HCT116 (cell line): ENCODE measurements around the gene MTERF4. TPM values are rescaled to one million over a fixed set of nuclear protein-coding genes. Genes with fewer than 3 reads are reported as not detected.

ENCODE experiments used
- ATAC-seq: fragments of 200-7000 bp; cut with Tn5 transposase; 2 replicates; pipeline ENCODE4 v1.9.1; 2020; ENCODE audit warnings: mild to moderate bottlenecking, moderate library complexity
- BruUV-seq: library from RNA; stranded (reverse); fragments of 400-500 nt; replicated peaks from 2 replicates; lab custom pipeline; 2021; lab: Mats Ljungman, UMichigan
- CTCF ChIA-PET: fragments of 300-600 bp; sonication (Branson Sonifier 250); formaldehyde crosslinking; loops from one replicate; lab custom pipeline; 2021; ENCODE audit warnings: antibody characterized with exemption; lab: Charles Lee
- POLR2A ChIA-PET: fragments of 300-600, 350-600 bp; sonication (Branson Sonifier 250); formaldehyde crosslinking; loops from one replicate; lab custom pipeline; 2021; ENCODE audit warnings: antibody characterized with exemption; lab: Charles Lee
- RAD21 ChIA-PET, 2 experiments: fragments of 300-600 bp; sonication (Branson Sonifier 250); formaldehyde crosslinking; loops; one replicate each; lab custom pipeline; 2023; ENCODE audit warnings: low total read pairs in 2 of 2; ENCODE audit not compliant: uncharacterized antibody in 2 of 2, unreplicated experiment in 2 of 2, low non-redundant PET in 1 of 2; lab: Charles Lee
- DNase-seq: peaks from one replicate; pipeline ENCODE4 v3.0.0-alpha.2; 2010; ENCODE audit warnings: low read depth, low spot score
- H2AFZ ChIP-seq: fragments of 200-600 bp; shearing (Covaris generic), sonication (generic); 2 replicates; pipeline ENCODE4 v1.6.1; 2017; ENCODE audit warnings: low read depth, mixed run types, mixed read lengths, antibody characterized with exemption, low read length; ENCODE audit not compliant: poor library complexity, severe bottlenecking
- H3K27ac ChIP-seq: 2 replicates; pipeline ENCODE4 v1.5.1; 2012; ENCODE audit warnings: low read depth, low read length
- H3K27me3 ChIP-seq: fragments of 200-600 bp; sonication (generic); 2 replicates; pipeline ENCODE4 v1.6.1; 2016; ENCODE audit warnings: mixed run types, low read length, mixed read lengths; ENCODE audit not compliant: insufficient read depth
- H3K36me3 ChIP-seq, 2 experiments: fragments of 200-500 bp in 1 of 2; fragments of 200-600 bp in 1 of 2; sonication (Bioruptor generic) in 1 of 2; sonication (generic) in 1 of 2; 2 replicates each; pipeline versions ENCODE4 v1.5.1 to v1.6.1; 2014 to 2016; ENCODE audit warnings: low read length in 2 of 2, inconsistent platforms in 1 of 2, mixed read lengths in 1 of 2, mixed run types in 1 of 2; ENCODE audit not compliant: insufficient read depth in 2 of 2, control insufficient read depth in 1 of 2
- H3K4me1 ChIP-seq, 2 experiments: fragments of 200-600 bp in 1 of 2; sonication (generic) in 1 of 2; 2 replicates each; pipeline versions ENCODE4 v1.5.1 to v1.6.1; 2012 to 2017; ENCODE audit warnings: low read length in 2 of 2, inconsistent platforms in 1 of 2, mild to moderate bottlenecking in 1 of 2, mixed read lengths in 1 of 2, mixed run types in 1 of 2, moderate library complexity in 1 of 2; ENCODE audit not compliant: insufficient read depth in 2 of 2, control insufficient read depth in 1 of 2
- H3K4me2 ChIP-seq: fragments of 200-600 bp; sonication (generic); 2 replicates; pipeline ENCODE4 v1.6.1; 2017; ENCODE audit warnings: mixed run types, low read length, mixed read lengths
- H3K4me3 ChIP-seq, 2 experiments: fragments of 200-600 bp in 1 of 2; sonication (generic) in 1 of 2; replicated peaks in 1 of 2; 2 replicates each; pipeline ENCODE4 v1.5.1; 2011 to 2016; ENCODE audit warnings: low read length in 2 of 2, control low read depth in 1 of 2, low read depth in 1 of 2, mild to moderate bottlenecking in 1 of 2, mixed read lengths in 1 of 2, mixed run types in 1 of 2
- H3K79me2 ChIP-seq: fragments of 200-600 bp; sonication (generic); 2 replicates; pipeline ENCODE4 v1.6.1; 2017; ENCODE audit warnings: mild to moderate bottlenecking, mixed run types, low read length, moderate library complexity, mixed read lengths; ENCODE audit not compliant: insufficient read depth
- H3K9ac ChIP-seq: fragments of 200-600 bp; sonication (generic); 2 replicates; pipeline ENCODE4 v1.6.1; 2016; ENCODE audit warnings: low read length, mixed read lengths
- H3K9me2 ChIP-seq: fragments of 200-600 bp; sonication (generic), shearing (Covaris generic); 2 replicates; pipeline ENCODE4 v1.6.1; 2017; ENCODE audit warnings: mixed run types, mild to moderate bottlenecking, moderate library complexity; ENCODE audit not compliant: insufficient read depth
- H3K9me3 ChIP-seq, 2 experiments: fragments of 200-500 bp in 1 of 2; fragments of 200-600 bp in 1 of 2; sonication (Bioruptor generic) in 1 of 2; sonication (generic) in 1 of 2; 2 replicates each; pipeline ENCODE4 v1.6.1; 2014 to 2017; ENCODE audit warnings: low read length in 2 of 2, mixed read lengths in 2 of 2, inconsistent platforms in 1 of 2, low read depth in 1 of 2, mild to moderate bottlenecking in 1 of 2, mixed run types in 1 of 2, moderate library complexity in 1 of 2; ENCODE audit not compliant: control insufficient read depth in 1 of 2, insufficient read depth in 1 of 2
- H4K20me1 ChIP-seq: fragments of 200-600 bp; sonication (generic), shearing (Covaris generic); 2 replicates; pipeline ENCODE4 v1.6.1; 2017; ENCODE audit warnings: mixed run types, mild to moderate bottlenecking, moderate library complexity; ENCODE audit not compliant: insufficient read depth
- EGR1 ChIP-seq: IDR thresholded peaks from 2 replicates; pipeline ENCODE4 v1.6.1; 2012; ENCODE audit warnings: low read depth
- ELF1 ChIP-seq: IDR thresholded peaks from 2 replicates; pipeline ENCODE4 v1.6.1; 2012; ENCODE audit warnings: low read depth, borderline replicate concordance
- EZH2phosphoT487 ChIP-seq: fragments of 200-600 bp; IDR thresholded peaks from 2 replicates; pipeline ENCODE4 v1.6.1; 2018; ENCODE audit warnings: antibody characterized with exemption, borderline replicate concordance
- POLR2A ChIP-seq: IDR thresholded peaks from 2 replicates; pipeline ENCODE4 v1.7.0; 2011; ENCODE audit warnings: borderline replicate concordance; ENCODE audit not compliant: insufficient read depth, insufficient read length; ENCODE audit errors: extremely low read depth
- TCF7L2 ChIP-seq: IDR thresholded peaks from 2 replicates; pipeline ENCODE4 v1.7.0; 2011; ENCODE audit warnings: borderline replicate concordance, inconsistent platforms; ENCODE audit not compliant: insufficient read depth, insufficient read length; ENCODE audit errors: extremely low read depth
- intact Hi-C: fragments of 100-400 bp; cut with micrococcal nuclease; formaldehyde crosslinking; loops from 2 replicates; pipeline ENCODE4 v1.10.0; 2022
- total RNA-seq: library from RNA; stranded (reverse); gene quantifications from one replicate; pipeline ENCODE4 v1.2.1, GENCODE V29; 2021; ENCODE audit not compliant: unreplicated experiment

The MTERF4 gene
- total RNA-seq, 1 experiment from 2014 or later, result 25.5 TPM

DNA sequence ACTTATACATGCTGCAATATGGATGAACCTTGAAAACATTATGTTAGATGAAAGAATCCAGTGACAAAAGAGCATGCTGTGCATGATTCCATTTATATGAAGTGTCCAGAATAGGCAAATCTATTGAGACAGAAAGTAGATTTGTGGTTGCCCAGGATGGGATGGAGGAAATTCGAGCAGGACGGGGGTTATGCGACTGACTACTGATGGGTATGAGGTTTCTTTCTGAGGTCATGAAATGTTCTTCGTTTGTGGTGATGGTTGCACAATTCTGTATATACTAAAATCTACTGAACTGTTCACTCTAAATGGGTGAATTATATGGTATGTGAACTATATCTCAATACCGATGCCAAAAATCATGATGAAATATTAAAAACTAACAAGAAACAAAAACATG lies 18.9 kb upstream of the MTERF4 start:
- intact Hi-C loops, result no loop called here
- H4K20me1 ChIP-seq, result no peaks in the 10 kb centered on the region
- ATAC-seq (no peak), DNase-seq (no peak)
- no peak overlapping the region for H3K9ac ChIP-seq
- H3K4me3 ChIP-seq, result no peak overlapping the region
- POLR2A ChIA-PET, result no interaction called here
- H3K27ac ChIP-seq, result no peak overlapping the region
- H3K4me1 ChIP-seq, result peaks cover 0 to 6% of the 10 kb centered on the region in 2 experiments; a peak in 1 of 4 replicates
- BruUV-seq, result no TSS peak
- no peak overlapping the region for H2AFZ ChIP-seq
- H3K27me3 ChIP-seq, result no peaks in the 10 kb centered on the region
- H3K4me2 ChIP-seq, result no peak overlapping the region
- no peaks in the 10 kb centered on the region for H3K79me2 ChIP-seq
- peaks cover 0 to 2% of the 10 kb centered on the region in 2 experiments; a peak in 1 of 4 replicates for H3K36me3 ChIP-seq
- no peaks in the 10 kb centered on the region for H3K9me3 ChIP-seq
- RAD21 ChIA-PET, result no interaction called here
- no peak for TF ChIP-seq TCF7L2
- TF ChIP-seq ELF1, result no peak
- CTCF ChIA-PET, result no interaction called here
- H3K9me2 ChIP-seq, result no peaks in the 10 kb centered on the region

DNA sequence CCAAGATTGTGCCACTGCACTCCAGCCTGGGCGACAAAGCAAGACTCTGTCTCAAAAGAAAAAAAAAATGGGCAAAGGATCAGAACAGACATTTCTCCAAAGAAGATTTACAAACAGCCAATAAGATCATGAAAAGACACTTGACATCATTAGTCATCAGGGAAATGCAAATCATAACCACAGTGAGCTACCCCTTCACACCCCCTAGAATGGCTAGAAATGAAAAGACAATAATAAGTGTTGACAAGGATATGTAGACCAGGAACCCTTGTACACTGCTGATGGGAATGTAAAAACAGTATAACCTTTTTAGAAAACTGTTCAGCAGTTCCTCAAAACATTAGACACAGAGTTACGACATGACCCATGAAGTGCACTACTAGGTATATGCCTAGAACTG lies 18.4 kb upstream of the MTERF4 start:
- intact Hi-C loops, result no loop called here
- no TSS peak for BruUV-seq
- ATAC-seq, result no peak

More for the DNA sequence above, 18.4 kb upstream of the MTERF4 start:
- no peak for TF ChIP-seq EZH2phosphoT487
- no peak for TF ChIP-seq POLR2A
- TF ChIP-seq EGR1, result no peak
- no peak for DNase-seq
- no peak overlapping the region for H3K4me3 ChIP-seq
- H3K9me3 ChIP-seq, result no peaks in the 10 kb centered on the region
- no peaks in the 10 kb centered on the region for H3K79me2 ChIP-seq
- H3K27me3 ChIP-seq, result no peaks in the 10 kb centered on the region
- peaks cover 0 to 6% of the 10 kb centered on the region in 2 experiments; a peak in 1 of 4 replicates for H3K4me1 ChIP-seq
- ChIA-PET POLR2A (no interaction called here), RAD21 (no interaction called here), CTCF (no interaction called here)
- no peak overlapping the region for H3K27ac ChIP-seq
- no peak overlapping the region for H3K4me2 ChIP-seq
- no peaks in the 10 kb centered on the region for H3K9me2 ChIP-seq
- H2AFZ ChIP-seq, result no peak overlapping the region
- peaks cover 0 to 2% of the 10 kb centered on the region in 2 experiments; a peak in 1 of 4 replicates for H3K36me3 ChIP-seq
- H3K9ac ChIP-seq, result no peak overlapping the region
- no peaks in the 10 kb centered on the region for H4K20me1 ChIP-seq
